HG03558 (cell line): Measurements from ENCODE around the gene MAST4.

ENCODE experiments used
- ATAC-seq: cut with Tn5 transposase; IDR thresholded peaks from one replicate; pipeline ENCODE4 v1.9.1; 2021; ENCODE audit warnings: moderate number of reproducible peaks; ENCODE audit not compliant: unreplicated experiment; ENCODE audit errors: extremely low read depth

Gene MAST4

DNA sequence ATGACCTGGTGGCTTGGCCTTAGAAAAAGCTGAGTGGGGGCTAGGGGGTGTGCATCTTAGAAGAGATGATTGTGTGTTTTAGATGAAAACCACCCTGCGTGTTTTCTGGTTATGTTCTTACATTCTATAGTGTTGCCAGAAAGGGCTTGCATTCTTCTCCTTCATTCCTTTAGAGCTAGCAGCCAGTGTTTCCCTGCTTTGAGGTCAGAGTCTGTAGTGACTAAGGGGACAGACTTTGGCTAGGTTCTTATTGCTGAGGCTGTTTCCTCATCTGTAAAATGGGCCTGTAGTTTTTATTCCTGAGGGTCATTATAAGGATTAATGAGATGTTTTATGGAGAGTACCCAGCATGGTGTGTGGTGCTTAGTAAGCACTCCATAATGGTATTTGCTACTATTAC lies 6.4 kb downstream of the MAST4 start:
- ATAC-seq, result no peak

DNA sequence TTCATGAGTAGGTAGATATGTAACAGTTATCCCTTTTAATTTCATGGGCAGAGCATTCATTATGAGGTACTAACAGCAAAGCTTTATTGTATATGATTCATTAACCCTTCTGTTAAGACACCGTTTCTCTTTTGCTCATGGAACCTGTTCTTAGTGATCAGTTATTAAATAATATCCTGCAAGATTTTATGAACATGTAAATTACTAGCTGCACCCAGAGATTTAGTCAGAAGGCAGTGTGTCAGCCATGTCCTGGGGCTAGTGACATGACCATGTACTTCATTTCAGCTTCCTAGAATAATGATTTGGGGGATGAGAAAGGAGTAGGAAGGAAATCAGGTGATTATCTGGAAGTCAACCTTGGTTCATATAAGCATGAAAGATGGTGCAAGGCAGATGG lies 7.0 kb downstream of the MAST4 start:
- ATAC-seq, result no peak

DNA sequence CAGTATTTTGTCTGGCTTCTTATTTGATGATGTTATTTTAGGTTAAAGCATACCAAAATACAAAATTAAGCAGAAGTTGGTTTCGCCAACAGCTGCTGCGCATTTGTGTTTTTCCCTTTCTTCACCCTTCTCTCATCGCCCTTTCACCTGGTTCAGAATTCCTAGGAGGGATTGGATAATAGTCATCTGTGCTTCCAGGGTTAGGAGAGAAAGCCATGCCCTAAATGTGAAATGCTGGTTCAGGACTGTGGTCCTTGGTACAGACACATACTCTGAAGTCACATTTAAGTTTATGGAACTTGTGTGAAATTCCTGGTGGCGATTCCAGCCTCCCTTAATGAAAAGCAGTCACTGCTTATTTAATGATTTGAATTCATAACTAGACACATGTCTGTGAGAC lies 7.7 kb downstream of the MAST4 start:
- ATAC-seq, result no peak

DNA sequence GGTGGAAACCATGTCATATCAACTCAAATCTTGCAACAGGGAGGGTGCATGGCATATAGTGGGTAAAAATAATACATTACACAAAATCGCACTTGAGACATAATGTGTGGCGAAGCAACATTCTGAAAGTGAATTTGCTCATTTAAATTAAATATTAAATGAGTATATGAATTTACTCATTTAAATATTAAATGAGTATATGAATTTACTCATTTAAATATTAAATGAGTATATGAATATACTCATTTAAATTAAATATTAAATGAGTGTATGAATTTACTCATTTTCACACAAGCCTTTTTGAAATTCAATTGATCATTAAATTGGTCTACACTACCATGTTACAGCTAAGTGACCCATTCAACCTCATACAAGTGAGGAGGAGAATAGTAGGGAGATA lies 10.5 kb downstream of the MAST4 start:
- no peak for ATAC-seq

DNA sequence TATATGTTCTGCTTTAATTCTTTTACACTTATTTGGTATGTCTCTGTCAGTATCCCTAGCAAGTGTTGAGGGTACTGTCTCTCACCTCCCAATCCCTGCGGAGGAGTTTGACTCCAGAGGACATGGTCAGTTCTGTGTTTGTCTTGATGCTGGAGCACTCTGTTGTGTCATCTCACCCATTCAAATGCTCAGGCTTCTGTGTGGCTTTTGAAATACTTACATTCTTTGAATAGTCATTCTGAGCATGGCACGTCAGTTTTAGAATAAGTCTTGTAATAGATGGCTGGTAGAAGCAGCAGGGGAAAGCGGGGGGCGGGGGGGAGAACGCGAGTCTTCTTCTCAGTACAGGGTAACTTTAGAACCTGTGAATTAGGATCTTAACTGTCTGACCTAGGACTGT lies 12.3 kb downstream of the MAST4 start:
- no peak for ATAC-seq

DNA sequence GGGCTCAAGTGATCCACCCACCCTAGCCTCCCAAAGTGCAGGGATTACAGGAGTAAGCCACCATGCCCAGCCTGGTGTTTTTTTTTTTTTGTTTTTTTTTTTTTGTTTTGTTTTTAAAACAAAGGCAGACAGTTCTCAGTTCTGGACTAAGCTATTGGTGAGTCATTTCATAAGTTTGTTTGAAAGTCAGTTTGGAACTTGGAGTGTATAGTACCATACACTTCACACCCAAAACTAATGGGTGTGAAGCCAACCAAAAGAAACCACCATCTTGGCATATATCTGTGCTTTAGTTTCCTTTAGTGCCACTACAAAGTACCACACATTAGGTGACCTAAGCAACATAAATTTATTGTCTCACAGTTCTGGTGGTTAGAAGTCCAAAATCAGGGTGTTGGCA lies 13.4 kb downstream of the MAST4 start:
- no peak for ATAC-seq

DNA sequence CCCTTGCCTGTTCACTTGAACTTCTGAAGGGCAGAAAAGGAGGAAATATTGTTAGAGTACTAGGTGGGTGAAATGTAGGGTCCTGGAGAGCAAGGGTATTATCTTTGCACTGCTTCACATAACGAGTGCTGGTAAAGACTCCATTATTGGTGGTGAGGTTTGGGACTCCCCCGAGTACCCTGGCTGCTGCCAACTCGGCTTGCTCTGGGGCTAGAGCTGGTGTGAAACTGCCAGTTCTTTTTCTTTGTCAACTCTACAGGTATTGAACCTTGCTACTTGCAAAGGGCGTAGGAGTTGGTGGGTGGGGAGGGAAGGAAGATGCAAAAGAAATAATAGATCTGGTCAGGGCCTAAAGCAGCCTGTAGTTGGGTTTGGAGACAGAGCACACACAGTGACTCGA lies 16.0 kb downstream of the MAST4 start:
- no peak for ATAC-seq

DNA sequence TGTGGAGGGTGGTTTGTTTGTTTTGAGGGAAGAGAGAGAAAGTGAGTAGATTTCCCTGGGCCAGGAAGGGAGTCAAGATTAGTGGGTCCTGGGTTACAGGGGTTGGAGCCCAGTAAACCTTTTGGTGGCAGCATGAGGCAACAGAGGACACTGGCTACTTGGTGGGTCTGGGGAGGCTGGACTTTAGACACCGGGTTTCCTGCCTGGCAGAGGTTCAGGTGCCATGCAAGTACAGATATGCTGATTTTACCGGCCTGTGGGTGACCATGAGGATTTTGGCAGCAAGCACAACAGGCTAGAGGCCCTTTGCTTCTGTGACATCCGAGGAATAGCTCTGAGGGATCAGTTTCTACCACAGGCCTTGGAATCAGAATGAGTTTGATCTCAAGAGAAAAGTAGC lies 18.9 kb downstream of the MAST4 start:
- ATAC-seq, result no peak

DNA sequence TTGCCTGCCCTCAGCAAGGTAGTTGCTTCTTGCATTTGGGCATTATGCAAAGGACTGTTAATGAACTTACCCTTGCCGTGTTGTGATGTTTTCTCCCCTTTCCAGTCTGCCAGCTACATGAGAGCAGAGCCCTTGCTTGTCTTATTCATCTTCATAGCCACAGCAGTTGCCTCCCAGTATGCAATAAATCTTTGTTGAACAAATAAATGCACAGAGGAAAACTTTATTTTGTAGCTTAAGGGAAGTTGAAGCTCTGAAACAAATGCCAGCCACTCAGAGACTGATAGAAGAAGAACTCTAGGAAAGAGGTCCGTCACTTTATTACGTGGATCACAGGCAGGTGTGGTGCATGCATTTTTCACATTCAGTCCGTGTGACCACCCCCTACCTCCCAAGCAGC lies 19.7 kb downstream of the MAST4 start:
- no peak for ATAC-seq

DNA sequence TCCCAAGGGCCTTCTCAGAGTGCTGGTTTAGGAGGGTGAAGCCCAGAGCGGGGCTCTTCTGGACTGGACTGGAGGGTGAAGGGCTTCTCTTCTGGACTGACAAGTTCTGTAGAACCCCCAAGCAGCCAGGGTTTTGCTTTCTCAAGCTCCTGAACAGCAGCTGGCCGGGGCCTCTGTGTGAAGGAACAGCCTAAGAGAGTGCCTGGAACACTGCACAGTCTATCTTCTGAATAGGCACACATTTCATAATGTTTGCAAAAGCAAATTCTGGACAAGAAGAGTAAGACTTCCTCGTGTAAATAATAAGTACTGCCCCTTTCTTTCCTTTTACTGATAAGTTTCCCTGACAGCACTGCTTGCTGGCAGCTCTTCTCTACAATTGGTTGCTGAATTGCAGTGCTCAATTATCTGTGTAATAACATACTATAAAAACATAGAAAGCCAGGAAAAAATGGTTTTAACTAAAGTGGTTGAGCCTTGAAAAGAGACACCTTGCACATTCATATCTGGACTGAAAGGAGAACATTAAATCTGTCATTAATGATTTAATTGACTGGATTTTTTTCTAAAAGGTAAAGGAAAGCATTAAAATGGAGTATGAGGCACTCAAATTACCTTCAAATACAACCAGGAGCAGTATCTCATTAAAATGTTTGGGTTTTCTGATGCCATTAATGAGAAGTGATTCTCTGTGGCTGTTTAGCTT lies 20.5 kb downstream of the MAST4 start:
- ATAC-seq, result no peak

DNA sequence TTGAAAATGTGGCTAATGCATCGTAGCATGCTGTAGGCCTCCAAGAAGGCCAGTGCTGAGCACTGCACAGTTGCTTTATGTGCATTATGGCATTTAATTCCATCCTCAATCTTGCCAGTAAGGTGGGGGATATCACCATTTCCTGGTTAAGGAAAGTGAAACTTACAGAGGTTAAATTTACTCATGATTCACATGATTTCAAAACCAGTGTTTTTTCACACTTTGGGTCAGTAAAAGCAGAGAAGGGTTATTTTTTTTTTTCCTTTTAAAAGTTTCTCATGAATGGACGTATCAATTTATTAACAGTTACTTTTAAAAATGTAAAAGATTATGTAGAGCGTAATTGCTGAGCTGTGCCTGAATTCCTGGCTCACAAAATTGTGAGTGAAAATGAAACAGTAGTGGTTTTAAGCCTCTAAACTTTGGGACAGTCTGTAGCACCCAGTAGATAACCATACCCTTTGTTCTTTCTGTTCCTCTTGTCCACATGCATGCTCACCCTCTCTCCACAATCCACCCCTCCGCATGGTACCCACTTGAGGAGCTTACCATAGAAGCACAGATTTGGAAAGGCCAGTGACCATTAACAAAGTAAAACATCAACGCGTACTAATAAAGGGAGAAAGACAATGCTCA lies 21.2 kb downstream of the MAST4 start:
- ATAC-seq, result no peak

DNA sequence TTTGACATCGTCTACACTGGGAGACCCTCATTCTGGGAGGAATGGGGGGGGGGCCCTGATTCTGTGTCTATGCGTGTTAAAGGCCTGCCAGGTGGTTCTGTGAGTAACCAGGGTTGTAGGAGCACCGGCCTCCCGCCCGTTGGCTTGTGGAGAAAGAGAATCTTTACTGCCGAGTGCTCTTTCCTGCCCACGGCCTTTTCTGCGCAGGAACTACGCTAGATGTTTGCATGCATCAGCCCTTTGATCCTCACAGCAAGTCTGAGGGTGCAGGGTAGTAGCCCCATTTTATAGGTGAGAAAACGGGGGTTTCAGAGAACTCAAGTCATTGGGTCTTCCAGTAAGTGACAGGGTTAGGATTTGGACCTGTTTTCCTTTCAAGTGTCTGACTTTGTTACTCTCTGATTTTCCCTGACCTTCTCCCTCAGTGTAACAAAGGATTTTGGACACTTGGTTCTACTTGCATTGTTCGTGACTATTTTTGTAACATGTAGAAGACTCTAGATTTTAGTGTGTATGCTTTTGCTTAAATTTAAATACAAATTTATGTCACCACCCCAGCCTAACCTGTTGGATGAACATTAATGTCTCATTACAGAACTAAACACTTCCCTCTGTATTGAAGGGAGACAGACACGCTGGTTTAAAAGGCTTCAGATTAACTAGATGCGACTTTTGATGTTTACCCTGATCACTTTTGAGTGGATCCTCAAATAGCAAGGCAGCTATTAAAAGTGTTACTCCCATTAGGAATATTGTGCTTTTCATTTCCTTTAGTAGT lies 22.0 kb downstream of the MAST4 start:
- ATAC-seq, result no peak

DNA sequence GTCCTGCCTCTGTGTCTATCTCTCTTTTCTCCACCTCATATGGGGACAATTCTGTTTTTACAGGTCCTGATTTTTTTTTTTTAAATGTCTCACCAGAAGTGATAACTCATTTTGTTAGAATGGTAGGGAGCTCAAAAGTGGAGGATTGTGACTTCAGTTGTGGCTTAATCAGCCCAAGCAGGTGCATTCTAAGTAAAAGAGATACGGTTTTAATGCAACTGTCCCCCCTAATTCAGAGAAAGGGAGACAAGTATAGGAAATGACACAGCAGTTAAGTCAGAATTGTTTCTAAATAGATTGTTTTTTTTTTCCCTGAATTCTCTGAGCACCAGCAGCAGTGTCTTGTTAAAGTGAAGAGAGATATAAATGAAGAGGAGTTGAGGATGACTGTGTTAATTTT lies 24.5 kb downstream of the MAST4 start:
- no peak for ATAC-seq

DNA sequence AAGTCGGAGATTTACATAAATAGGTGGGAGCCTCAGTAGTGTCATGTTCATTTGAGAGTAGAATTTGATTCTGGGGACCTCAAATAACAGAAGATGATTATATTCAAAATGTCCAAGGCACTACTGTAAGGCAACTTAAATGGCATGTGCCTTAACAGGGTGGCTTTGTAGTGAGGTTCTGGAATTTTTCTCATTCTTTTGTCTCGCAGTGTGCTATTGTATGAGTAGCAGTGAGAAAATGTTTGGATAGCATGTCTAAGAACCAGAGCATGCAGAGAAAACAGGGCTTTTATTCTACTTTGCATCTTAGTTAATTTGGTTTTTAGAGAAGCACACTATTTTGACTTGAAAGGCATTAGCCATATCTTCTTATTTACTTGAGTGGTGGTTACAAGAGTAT lies 25.0 kb downstream of the MAST4 start:
- ATAC-seq, result no peak

DNA sequence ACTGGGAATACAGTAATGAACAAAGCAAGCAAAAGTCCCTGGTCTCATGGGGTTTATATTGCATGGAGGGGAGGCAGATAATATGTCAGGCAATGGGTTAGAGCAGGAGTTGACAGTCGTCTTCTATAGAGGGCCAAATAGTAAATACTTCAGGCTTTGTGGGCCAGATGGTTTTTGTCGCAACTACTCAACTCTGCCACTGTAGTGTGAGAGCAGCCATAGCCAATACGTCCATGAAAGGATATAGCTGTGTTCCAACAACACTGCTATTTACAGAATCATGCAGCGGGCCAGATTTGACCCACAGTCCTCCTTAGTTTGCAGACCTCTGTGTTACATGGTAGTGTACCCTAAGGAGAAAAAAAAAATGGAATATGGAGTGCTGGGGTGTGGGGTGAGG lies 25.5 kb downstream of the MAST4 start:
- ATAC-seq, result no peak

DNA sequence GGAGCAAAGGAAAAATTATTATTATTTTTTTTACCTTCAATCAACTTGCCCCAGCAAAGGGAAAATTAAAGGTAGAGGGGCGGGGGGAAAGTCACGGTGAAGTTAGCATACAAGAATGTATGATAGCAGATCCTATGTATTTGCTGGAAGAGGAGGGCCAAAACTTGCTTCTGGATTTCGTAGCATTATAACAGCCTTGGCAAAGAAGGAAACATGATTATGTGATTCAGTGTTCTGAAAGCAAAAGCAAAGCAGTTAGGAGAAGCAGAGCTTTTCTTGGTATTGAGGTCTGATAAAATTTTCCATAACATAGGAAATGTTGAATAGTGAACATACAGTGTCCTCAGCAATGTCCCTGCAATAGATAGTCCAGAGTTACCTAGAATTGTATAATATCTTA lies 32.4 kb downstream of the MAST4 start:
- ATAC-seq, result no peak

DNA sequence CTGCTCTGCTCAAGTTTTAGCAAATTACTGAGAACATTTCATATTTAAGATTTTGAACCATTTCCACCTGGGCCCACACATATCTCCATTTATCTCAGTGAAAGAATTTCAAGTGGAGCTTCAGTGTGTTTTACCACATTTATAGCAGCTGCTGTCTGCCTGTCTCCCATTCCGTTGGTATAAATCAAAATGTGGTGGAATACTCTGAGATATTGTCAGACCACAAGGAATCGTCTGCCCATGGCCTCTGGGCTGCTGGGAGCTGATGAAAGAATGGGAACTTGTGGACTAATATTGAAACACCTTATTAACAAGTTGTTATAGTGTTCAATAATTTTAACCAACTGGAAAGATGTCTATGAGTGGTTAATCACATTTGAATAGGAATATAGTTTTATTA lies 33.3 kb downstream of the MAST4 start:
- ATAC-seq, result no peak

DNA sequence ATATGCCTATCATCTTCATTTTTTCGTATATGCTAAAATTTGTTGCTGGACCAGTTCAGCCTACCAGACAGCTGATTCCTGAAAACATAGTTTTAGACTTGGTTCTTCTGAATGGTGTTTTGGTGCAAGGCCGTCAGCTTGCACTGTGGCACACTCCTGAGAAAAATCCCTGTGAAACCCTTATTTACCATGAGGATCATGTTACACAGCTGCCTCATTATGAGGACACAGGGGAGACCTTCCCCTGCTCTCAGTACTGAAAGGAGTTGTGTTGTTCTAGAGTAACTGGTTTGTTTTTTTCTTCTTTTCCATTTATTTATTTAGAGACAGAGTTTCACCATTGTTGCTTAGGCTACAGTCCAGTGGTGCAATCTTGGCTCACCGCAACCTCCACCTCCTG lies 37.6 kb downstream of the MAST4 start:
- no peak for ATAC-seq

DNA sequence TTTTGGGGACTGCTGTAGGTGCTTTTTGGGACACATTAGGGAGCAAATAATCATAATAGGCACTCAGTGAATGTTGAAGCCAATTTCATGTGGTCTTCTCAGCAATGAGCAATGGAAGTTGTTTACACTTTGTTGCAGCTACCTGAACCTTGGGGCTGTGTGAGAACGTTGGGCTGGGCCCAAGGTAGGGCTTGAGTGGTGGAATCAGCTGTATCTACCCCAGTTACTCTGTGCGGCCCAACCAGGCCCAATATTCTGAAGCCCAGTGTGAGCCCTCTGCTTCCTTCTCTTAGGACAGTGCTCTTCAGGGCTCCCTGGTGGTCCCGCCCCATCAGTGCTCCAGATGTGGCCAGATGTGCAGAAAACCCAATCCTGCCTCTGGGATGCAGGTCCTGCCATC lies 38.4 kb downstream of the MAST4 start:
- ATAC-seq, result no peak

DNA sequence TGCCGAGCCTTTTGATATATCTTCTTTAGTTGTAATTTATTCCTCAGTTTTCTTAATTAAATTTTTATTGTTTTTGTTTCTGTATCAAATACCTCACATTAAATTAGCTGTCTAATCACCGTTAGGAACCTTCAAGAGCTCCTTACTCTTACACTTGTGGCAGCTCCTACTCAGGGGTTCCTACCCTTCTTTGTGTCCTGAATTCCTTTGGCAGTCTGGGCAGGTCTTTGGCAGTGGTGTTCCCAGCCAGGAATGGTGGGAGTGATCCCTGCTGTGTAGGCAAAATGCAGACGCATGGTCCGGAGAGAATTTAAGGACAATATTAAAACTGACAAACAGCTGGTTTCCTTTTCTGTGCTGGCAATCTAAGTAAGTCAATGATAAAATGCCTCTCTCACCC lies 41.8 kb downstream of the MAST4 start:
- ATAC-seq, result no peak

DNA sequence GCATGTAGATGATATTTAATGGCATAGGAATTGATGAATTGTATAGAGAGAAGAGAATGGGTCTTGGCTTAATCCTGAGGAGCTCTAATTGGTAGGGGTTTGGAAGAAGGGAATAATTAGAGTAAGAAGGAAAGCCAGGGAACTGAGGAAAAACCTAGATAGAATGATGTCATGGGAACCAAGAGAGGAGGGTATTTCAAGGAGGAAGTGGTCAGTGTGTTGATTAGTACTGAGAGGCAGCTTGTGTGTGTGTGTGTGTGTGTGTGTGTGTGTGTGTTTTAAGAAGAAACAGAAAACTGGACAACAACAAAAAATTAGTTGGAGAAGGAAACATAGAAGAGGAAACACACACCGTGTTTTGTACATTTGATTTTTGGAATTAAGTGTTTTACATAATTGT lies 42.8 kb downstream of the MAST4 start:
- ATAC-seq, result no peak

DNA sequence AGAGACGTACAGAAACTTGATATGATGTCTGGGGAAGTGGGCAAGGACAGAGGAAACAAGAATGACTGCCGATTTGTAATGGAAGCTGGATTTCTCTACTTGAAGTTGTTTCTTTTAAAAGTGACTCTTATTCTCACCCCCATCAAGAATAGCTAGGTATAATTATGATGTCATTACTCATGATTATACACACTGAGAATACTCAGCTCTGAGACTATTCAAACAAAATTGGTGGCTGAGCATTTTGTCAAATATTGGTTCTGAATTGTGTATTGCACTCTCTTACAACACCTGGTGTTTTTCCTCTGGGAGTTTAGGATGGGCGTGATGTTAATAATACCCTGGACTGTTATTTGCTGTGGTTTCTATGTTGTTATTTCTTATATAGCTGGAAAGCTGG lies 46.3 kb downstream of the MAST4 start:
- ATAC-seq, result no peak
